H1 (cell line): ENCODE measurements around the gene KCNMA1.

Experiments
- CEBPB ChIP-seq: IDR thresholded peaks from 2 replicates; pipeline ENCODE4 v1.6.1; 2012; ENCODE audit warnings: low read depth, low read length
- CREB1 ChIP-seq: IDR thresholded peaks from 2 replicates; pipeline ENCODE4 v1.6.1; 2012; ENCODE audit warnings: inconsistent platforms
- EZH2 ChIP-seq: fragments of 200-600 bp; sonication (generic); IDR thresholded peaks from 2 replicates; pipeline ENCODE4 v1.7.1; 2012; ENCODE audit warnings: low read depth, mild to moderate bottlenecking, moderate library complexity, low read length, inconsistent platforms; ENCODE audit not compliant: severe bottlenecking
- FOSL1 ChIP-seq: IDR thresholded peaks from 2 replicates; pipeline ENCODE4 v1.6.1; 2011; ENCODE audit warnings: mild to moderate bottlenecking, low read depth, low read length, moderate library complexity; ENCODE audit not compliant: insufficient read depth
- GABPA ChIP-seq: IDR thresholded peaks from 2 replicates; pipeline ENCODE4 v1.6.1; 2011; ENCODE audit warnings: mild to moderate bottlenecking, low read length, moderate library complexity, borderline replicate concordance; ENCODE audit not compliant: insufficient read depth
- MAFK ChIP-seq: IDR thresholded peaks from 2 replicates; pipeline ENCODE4 v1.6.1; 2012; ENCODE audit warnings: low read depth, mild to moderate bottlenecking, improper control_type of control experiment, low read length
- PHF8 ChIP-seq: fragments of 200-600 bp; sonication (generic); conservative IDR thresholded peaks from 2 replicates; pipeline ENCODE4 v1.7.1; 2012; ENCODE audit warnings: low read depth, mild to moderate bottlenecking, inconsistent platforms, low read length, moderate library complexity
- POLR2A ChIP-seq, 2 experiments: IDR thresholded peaks; 1 replicate in 1 of 2; 2 replicates in 1 of 2; pipeline ENCODE4 v1.6.1; 2011; ENCODE audit warnings: low read depth in 2 of 2, low read length in 2 of 2, mild to moderate bottlenecking in 2 of 2; ENCODE audit errors: control extremely low read depth in 1 of 2
- TF ChIP-seq, protein P1 (sequence below), 3 experiments: IDR thresholded peaks; 1 replicate in 2 of 3; 2 replicates in 1 of 3; pipeline versions ENCODE4 v1.5.1 to v1.6.1; 2011; ENCODE audit warnings: low read length in 3 of 3, mild to moderate bottlenecking in 3 of 3, inconsistent platforms in 2 of 3, low read depth in 1 of 3, moderate library complexity in 1 of 3; ENCODE audit not compliant: insufficient read depth in 1 of 3; ENCODE audit errors: control extremely low read depth in 1 of 3
- TF ChIP-seq, protein P2 (sequence below): IDR thresholded peaks from 2 replicates; pipeline ENCODE4 v1.6.1; 2011; ENCODE audit warnings: low read length, improper control_type of control experiment

- TF ChIP-seq, protein P1, sequence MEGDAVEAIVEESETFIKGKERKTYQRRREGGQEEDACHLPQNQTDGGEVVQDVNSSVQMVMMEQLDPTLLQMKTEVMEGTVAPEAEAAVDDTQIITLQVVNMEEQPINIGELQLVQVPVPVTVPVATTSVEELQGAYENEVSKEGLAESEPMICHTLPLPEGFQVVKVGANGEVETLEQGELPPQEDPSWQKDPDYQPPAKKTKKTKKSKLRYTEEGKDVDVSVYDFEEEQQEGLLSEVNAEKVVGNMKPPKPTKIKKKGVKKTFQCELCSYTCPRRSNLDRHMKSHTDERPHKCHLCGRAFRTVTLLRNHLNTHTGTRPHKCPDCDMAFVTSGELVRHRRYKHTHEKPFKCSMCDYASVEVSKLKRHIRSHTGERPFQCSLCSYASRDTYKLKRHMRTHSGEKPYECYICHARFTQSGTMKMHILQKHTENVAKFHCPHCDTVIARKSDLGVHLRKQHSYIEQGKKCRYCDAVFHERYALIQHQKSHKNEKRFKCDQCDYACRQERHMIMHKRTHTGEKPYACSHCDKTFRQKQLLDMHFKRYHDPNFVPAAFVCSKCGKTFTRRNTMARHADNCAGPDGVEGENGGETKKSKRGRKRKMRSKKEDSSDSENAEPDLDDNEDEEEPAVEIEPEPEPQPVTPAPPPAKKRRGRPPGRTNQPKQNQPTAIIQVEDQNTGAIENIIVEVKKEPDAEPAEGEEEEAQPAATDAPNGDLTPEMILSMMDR (IDR thresholded peaks at IDR 0.05; ENCODE audit: control extremely low read depth in 1 of 3, insufficient read depth in 1 of 3, low read depth in 1 of 3, low read length in 3 of 3) = no peak
- TF ChIP-seq CREB1 (no peak), POLR2A (IDR thresholded peaks at IDR 0.05; ENCODE audit: control extremely low read depth in 1 of 2, low read depth in 2 of 2, low read length in 2 of 2) (no peak), EZH2 (no peak), FOSL1 (no peak), MAFK (no peak), CEBPB (no peak), GABPA (no peak), PHF8 (no peak)
- TF ChIP-seq, protein P2, sequence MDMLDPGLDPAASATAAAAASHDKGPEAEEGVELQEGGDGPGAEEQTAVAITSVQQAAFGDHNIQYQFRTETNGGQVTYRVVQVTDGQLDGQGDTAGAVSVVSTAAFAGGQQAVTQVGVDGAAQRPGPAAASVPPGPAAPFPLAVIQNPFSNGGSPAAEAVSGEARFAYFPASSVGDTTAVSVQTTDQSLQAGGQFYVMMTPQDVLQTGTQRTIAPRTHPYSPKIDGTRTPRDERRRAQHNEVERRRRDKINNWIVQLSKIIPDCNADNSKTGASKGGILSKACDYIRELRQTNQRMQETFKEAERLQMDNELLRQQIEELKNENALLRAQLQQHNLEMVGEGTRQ = no peak
These were observed 585.8 kb downstream of the KCNMA1 start for GRCh38 chr10:77051837-77052236.
